SIG-M5 treated with dmso at 0.1 percent for 504 hours (cell line): Measurements from ENCODE around the gene PCDHB7.
"Not testable (repeated sequence)": the region's sequence is repeated elsewhere in the genome, so short reads cannot be mapped to it uniquely, and the experiment has no call there.

Source experiments
- DNase-seq: peaks from one replicate; lab custom pipeline; 2025; ENCODE audit not compliant: unreplicated experiment; lab: John Stamatoyannopoulos, UW

PCDHB7 gene

DNA sequence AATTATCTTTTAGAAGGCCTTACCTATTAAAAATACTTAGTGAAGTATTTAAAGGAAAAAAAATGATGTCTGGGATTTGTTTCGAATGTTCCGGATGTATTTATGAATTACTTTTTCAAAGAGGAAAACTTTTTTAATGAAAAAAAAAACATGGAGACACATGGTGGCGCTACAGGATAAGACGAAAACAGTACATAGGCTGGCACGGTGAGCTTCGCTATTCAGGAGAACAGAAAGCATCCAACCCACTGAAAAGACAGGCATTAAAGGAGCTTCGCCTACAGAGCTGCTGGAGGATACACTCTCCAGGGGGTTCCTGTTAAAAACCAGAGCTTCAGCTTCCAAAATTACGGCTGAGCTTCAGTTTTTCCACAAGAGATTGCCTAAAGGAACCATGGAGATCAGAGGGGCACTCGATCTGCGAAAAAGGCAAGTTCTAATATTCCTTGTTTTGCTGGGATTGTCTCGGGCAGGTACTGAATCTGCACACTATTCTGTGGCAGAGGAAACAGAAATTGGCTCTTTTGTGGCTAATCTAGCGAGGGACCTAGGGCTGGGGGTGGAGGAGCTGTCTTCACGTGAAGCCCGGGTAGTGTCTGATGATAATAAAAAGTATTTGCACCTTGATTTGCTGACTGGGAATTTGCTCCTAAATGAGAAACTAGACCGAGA lies 50.8 kb downstream of the PCDHB7 start, which contains the start of gene PCDHB14:
Gene PCDHB14, plus strand, starts transcription at position 232 of the 672 bp plus-strand sequence. Its CDS starts 163 bp downstream, at position 395.
- DNase-seq, result peak; percentile 45

DNA sequence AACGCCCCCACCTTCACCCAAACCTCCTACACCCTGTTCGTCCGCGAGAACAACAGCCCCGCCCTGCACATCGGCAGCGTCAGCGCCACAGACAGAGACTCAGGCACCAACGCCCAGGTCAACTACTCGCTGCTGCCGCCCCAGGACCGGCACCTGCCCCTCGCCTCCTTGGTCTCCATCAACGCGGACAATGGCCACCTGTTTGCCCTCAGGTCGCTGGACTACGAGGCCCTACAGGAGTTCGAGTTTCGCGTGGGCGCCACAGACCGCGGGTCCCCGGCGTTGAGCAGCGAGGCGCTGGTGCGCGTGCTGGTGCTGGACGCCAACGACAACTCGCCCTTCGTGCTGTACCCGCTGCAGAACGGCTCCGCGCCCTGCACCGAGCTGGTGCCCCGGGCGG lies 52.4 kb downstream of the PCDHB7 start:
- not testable (repeated sequence) for DNase-seq

GRCh38 chr5:141225421-141225820 lies 53.0 kb downstream of the PCDHB7 start:
- not testable (repeated sequence) for DNase-seq
